GDM1 (cell line): Measurements from ENCODE around the gene RSPH1.

ENCODE experiments used
- DNase-seq: peaks from one replicate; lab custom pipeline; 2025; lab: John Stamatoyannopoulos, UW

Gene RSPH1

GRCh38 chr21:42426876-42427480, 69.0 kb downstream of the RSPH1 start:
- no peak for DNase-seq

- DNase-seq: no peak
Observed at GRCh38 chr21:42426424-42426823, 69.6 kb downstream of the RSPH1 start.

- DNase-seq: no peak
Observed at GRCh38 chr21:42425591-42425990, 70.4 kb downstream of the RSPH1 start.

GRCh38 chr21:42424914-42425541, 71.0 kb downstream of the RSPH1 start:
- peak; percentile 69 for DNase-seq

- DNase-seq: no peak
Observed at GRCh38 chr21:42423685-42424084, 72.3 kb downstream of the RSPH1 start.

GRCh38 chr21:42423197-42423675, 72.8 kb downstream of the RSPH1 start:
- DNase-seq: no peak
